ENCODE data around the gene PPP1R36. TPM values are rescaled to one million over a fixed set of nuclear protein-coding genes. Genes with fewer than 3 reads are reported as not detected.

Gene PPP1R36
- total RNA-seq, 1 experiment from 2014 or later, result 0.50 TPM

DNA sequence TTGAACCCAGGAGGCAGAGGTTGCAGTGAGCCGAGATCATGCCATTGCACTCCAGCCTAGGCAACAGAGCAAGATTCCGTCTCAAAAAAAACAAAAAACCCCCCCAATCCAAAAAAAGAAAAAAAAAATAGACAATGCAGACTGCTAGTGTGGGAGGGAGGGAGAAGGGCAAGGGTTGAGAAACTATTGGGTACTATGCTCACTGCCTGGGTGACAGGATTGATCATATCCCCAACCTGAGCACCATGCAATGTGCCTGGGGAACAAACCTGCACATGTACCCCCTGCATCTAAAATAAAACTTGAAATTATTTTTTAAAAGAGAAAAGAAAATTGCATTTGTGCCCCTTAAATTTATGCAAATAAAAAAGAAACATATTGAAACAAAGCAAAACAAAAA lies 88.9 kb downstream of the PPP1R36 start:
- Histone ChIP-seq H3K27me3 (ENCODE audit: insufficient read depth, low read length) (no peaks in the 10 kb centered on the region), H2BK20ac (ENCODE audit: low read depth, low read length, poor library complexity, severe bottlenecking) (no peak overlapping the region), H3K4me2 (ENCODE audit: insufficient read depth, insufficient read length, low read length) (no peak overlapping the region), H4K5ac (ENCODE audit: insufficient read length, low read depth, low read length) (no peak overlapping the region), H3K27ac (ENCODE audit: insufficient read length, low read depth, low read length) (no peak overlapping the region), H3K23ac (ENCODE audit: insufficient read length, low read depth, low read length) (no peak overlapping the region), H4K91ac (ENCODE audit: insufficient read length, low read depth, low read length) (no peak overlapping the region), H3K56ac (ENCODE audit: insufficient read length, low read depth, low read length) (no peak overlapping the region), H3K79me1 (ENCODE audit: insufficient read depth, low read depth, low read length, poor library complexity, severe bottlenecking) (no peaks in the 10 kb centered on the region), H3K4ac (ENCODE audit: low read depth, low read length) (no peak overlapping the region), H2AK5ac (ENCODE audit: insufficient read length, low read length) (no peak overlapping the region), H2BK12ac (ENCODE audit: insufficient read length, low read depth, low read length) (no peak overlapping the region), H2BK120ac (ENCODE audit: low read depth, low read length, poor library complexity, severe bottlenecking) (no peak overlapping the region), H3K23me2 (ENCODE audit: insufficient read length, low read depth, low read length, poor library complexity, severe bottlenecking) (no peaks in the 10 kb centered on the region), H2BK15ac (ENCODE audit: low read depth, low read length) (no peak overlapping the region), H3K4me1 (ENCODE audit: insufficient read depth, low read length) (peaks cover 4% of the 10 kb centered on the region; the same call in 1 of the 2 replicates), H2BK5ac (ENCODE audit: insufficient read length, low read length) (no peak overlapping the region), H3K18ac (ENCODE audit: insufficient read length, low read depth, low read length) (no peak overlapping the region), H2AFZ (ENCODE audit: low read length) (no peak overlapping the region), H3K9ac (ENCODE audit: extremely low read depth, insufficient read length, low read length) (no peak overlapping the region), H4K8ac (replicated peaks; ENCODE audit: insufficient read length, low read depth, low read length) (no peak overlapping the region), H3K14ac (ENCODE audit: insufficient read depth, low read length) (no peak overlapping the region), H3T11ph (ENCODE audit: low read length) (no peak overlapping the region), H3K79me2 (ENCODE audit: insufficient read depth, low read length) (no peaks in the 10 kb centered on the region), H3K9me3 (ENCODE audit: control insufficient read depth, low read depth, low read length) (no peaks in the 10 kb centered on the region), H4K20me1 (ENCODE audit: control insufficient read depth, insufficient read depth, insufficient read length) (no peaks in the 10 kb centered on the region)
- TF ChIP-seq, protein P1, sequence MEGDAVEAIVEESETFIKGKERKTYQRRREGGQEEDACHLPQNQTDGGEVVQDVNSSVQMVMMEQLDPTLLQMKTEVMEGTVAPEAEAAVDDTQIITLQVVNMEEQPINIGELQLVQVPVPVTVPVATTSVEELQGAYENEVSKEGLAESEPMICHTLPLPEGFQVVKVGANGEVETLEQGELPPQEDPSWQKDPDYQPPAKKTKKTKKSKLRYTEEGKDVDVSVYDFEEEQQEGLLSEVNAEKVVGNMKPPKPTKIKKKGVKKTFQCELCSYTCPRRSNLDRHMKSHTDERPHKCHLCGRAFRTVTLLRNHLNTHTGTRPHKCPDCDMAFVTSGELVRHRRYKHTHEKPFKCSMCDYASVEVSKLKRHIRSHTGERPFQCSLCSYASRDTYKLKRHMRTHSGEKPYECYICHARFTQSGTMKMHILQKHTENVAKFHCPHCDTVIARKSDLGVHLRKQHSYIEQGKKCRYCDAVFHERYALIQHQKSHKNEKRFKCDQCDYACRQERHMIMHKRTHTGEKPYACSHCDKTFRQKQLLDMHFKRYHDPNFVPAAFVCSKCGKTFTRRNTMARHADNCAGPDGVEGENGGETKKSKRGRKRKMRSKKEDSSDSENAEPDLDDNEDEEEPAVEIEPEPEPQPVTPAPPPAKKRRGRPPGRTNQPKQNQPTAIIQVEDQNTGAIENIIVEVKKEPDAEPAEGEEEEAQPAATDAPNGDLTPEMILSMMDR (conservative IDR thresholded peaks at IDR 0.05), result no peak
- Mint-ChIP-seq H3K27ac (no peak overlapping the region), H3K9me3 (peaks cover 1 to 3% of the 10 kb centered on the region in 2 experiments), H3K27me3 (ENCODE audit: low read depth) (no peaks in the 10 kb centered on the region; the same call in none of the 2 replicates), H3K36me3 (ENCODE audit: insufficient read depth in 1 of 3, low read depth in 3 of 3) (peaks cover 1 to 2% (median 1%) of the 10 kb centered on the region in 3 experiments; a peak in 3 of 7 replicates), H3K4me1 (peaks cover 10 to 17% of the 10 kb centered on the region in 2 experiments), H3K4me3 (no peak overlapping the region)
- WGBS (ENCODE audit: extremely low coverage, insufficient read length, low lambda C conversion rate), result no CpG with 5 or more reads among the region's 2 CpGs
- no peak for DNase-seq

Other genes with a start within 250 kb of the PPP1R36 start
- gene MTHFD1, start 161.6 kb upstream of the PPP1R36 start, total RNA-seq (2021), result 203 and 209 TPM in 2 replicates
- gene AKAP5, start 84.5 kb upstream of the PPP1R36 start, total RNA-seq (2021), result 2.3 and 2.5 TPM in 2 replicates
- gene ZBTB25, start 46.1 kb upstream of the PPP1R36 start, total RNA-seq (2021), result 8.2 TPM in 2 replicates
- 34.5 and 37.8 TPM in 2 replicates for gene ZBTB1, start 45.2 kb upstream of the PPP1R36 start, total RNA-seq (2021)
- 25.4 and 25.8 TPM in 2 replicates for gene HSPA2, start 9.2 kb upstream of the PPP1R36 start, total RNA-seq (2021)
- gene PLEKHG3, start 154.5 kb downstream of the PPP1R36 start, total RNA-seq (2021), result 48.5 and 49.5 TPM in 2 replicates

Measured in H9 (cell line).